Suppressor macrophage treated with lipopolysaccharide for 1 hour (primary cell): ENCODE measurements around the gene PPP2R5B.

Experiments
- DNase-seq, 3 donors: peaks; one replicate each; pipeline ENCODE4 v3.0.0-alpha.2; 2020 to 2022

Gene PPP2R5B

DNA sequence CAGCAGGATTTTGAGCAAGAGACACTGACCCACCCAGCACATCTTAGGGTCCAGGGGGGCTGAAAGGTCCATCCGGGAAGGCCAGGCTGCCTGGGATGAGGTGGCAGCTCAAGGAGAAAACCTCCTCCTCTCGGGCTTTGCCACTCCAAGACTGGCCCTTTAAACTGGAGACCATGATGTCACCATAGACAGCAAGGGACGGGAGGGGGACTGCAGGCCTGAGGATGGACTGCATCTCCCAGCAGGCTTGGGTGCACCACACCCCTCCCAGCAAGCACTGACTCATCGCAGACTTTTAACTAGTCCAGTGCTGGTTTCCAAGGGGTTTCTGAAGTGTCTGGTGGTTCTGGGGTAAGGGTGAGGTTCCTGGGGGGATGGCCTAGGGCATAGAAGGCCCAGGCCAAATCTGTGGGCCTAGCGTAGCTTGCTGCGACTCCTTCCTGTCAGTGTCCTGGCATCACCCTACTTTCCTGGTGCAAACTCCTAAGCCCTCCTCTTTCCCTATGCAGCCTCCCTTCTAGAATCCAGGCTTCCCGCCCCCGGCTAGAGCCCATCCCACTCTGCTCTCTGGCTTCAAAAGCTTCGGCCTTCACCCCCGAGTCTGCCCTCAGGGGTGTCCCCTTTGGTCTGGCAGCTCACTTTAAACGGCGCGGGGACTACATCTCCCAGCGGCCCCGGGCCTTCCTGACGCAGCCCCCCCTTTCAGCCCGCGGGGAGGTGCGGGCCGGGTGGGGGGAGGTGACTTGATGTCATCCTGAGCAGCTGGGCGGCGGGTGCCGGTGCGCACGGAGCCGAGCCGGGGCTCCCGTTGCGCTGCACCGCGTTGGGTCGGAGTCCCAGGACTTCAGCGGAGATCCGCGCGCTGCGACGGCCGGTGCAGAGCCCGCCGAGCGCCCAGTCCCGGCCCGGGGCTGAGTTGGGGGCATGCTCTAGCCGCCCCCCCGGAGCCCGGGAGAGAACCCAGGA, at the start of gene PPP2R5B:
PPP2R5B (plus strand) TSS at position 746 of the 966 bp plus-strand sequence. CDS start 1,046 bp downstream, outside the sequence.
- peak; percentile 95 to 96 (median 95) for DNase-seq

DNA sequence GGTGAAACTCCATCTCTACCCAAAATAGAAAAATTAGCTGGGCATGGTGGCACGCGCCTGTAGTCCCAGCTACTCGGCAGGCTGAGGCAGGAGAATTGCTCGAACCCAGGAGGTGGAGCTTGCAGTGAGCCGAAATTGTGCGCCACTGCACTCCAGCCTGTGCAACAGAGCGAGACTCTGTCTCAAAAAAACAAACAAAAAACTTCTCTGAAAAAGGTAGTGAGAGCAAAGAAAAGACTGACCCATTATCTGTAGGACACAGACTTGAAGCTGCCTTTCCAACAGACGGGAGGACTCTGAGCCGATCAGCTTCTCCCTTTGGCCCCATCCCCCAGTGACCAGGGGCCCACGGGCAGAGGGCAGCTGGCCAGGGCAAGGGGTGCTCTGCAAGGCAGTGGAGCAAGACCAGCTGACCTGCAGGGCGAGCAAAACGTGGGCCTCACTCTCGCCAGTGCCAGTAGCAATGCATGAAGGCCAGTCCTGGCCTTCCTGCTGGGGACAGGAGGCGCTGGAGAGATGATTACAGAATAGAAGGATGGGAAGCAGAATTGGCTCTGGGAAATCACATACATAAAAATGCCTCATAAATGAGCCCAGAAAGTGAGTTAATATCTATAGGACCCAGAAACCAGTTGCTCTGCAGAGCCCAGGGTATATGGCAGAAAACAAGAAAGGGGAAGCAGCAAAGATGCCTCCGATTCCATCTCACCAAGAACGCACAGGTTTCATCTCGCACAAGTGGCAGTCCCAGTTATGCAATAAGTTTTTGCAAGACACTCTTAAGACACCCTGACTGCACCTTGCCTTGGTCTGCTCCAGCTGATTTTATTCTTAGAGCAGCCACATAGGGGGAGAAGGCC, 48.9 kb upstream of the PPP2R5B start:
- no peak for DNase-seq

DNA sequence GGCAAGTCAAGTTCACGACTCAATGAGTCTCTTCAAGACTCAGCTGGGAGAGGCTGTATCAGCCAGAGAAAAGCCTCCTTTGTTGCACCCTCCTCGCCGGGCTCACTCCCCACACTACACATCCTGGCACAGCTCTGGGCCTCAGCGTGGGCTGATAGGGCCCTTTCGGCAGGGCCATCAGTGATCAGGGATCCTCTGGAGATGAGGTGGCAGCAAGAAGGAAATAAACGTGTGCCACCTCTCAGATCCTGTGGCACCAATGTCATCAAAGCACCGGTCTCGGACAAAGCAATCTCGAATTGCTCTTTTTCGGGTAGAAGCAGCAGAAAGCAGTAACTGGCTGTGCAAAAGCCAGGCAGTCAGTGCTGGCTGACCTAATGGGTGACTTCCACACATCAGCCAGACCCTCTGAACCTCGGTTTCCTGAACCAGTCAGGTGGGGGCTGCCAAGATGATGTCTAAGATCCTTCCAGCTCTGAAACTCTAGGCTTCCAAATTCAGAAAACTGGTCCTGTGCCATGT, 48.2 kb upstream of the PPP2R5B start:
- DNase-seq: no peak

DNA sequence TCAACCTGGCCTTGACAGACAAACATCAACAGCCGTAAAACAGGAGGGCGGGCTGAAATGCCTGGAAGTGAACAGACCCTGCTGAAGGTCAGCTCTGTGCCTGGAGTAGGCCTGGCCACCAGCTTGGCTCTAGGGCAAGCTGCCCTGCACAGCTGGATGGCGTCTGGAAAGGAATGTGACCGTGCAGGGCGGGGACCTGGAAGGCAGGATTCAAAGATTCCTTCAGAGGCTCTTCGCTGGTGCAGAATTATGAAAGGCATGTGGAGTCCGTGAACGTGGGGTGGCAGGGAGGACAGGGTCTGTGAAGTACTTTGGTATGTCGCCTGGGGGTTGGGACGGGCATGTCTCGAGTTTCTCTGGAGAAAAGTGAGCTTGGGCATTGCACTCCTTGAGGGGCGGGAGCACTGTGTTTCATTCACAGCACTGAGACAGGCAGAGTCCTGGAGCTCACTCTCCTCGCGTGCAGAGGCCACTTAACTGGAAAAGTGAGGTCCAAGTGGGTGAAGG, 47.6 kb upstream of the PPP2R5B start:
- no peak for DNase-seq

DNA sequence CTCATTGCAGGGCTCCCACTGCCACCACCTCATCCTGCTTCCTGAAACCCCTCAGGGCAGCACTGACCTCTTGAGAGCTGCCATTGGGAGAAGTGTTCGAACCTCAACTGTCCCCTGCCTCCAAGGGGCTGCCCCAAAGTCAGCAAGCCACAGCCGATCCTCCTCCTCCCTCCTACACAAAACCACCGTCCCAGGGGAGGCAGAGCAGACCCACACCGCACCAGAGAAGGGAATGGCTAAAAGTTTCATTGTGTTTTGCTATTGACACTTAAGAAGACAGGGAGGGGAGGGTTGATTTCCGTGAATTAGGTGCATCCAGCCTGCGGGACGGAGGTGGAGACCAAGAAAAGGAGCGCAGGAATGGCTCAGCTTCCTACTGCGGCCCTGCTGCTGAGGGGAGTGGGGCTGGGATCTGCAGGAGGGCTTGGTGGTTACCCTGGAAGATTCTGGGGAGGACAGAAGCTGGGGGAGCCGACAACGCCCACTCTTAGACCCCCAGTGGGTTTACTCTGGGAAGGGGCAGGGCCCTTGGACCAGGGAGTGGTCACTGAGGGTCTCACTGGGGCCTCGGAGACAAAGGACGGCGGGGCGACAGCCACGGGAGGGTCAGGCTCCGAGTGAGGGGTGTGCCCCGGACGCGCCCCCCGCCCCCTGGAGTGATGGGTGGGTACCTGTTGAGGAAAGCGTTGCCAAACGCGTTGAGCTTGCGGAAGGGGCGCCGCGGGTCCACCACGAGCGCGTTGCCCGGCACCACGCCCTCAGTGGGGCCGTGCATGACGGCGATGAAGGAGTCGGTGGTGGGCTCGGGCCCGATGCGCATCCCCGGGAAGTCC, 46.9 kb upstream of the PPP2R5B start:
- DNase-seq: peak; percentile 67 to 75 (median 74)

DNA sequence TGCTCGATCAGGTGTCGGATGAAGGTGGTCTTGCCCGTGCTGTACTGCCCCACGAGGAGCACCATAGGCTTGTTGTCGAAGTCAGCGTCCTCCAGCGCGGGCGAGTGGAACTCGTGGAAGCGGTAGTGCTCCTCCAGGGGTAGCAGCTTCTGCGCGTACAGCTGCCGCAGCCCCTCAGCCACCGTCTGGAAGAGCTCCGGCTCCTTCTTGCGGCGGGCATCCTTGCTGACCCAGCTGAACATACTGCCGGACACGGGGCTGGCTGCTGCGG, 46.3 kb upstream of the PPP2R5B start:
- no peak for DNase-seq

DNA sequence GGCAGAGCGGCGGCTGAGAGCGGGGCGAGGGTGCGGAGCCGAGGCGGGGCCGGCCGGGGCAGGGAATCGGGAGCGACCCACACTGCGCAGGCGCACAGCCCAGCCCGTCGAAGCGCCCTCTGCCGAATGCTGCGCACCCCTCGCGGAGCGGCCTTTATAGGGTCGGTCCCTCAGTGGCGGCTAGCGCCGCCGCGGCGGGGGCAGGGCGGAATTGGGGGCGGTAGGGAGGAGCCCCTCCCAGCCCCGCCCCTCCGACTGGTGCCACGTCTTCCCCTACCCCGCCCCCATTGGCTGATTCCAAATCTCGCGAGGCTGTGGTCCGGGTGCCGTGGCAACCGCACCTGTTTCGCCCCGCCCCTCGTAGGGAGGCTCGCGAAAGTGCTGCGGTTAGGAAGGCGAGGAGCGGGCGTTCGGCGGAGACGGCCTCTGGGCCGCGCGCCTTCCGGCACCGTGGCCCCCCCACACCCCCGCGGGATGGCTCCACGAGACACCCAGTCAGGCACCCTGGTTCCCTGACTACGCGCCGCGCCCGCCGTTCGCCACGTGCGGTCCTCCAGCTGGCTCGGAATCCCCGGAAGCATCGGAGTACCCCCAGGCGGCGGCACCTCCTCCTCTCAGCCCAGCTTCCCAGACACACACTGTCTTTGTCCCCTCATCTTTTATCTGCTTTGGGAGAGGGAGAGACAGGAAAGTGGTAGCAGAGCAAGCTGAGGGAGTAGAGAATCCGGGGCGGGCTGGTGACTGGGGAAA, 45.8 kb upstream of the PPP2R5B start, which contains the start of gene EHD1:
EHD1 (minus strand) TSS at position 128 of the 750 bp plus-strand sequence. CDS start 157 bp downstream, outside the sequence.
- peak; percentile 99 to 100 (median 100) for DNase-seq

DNA sequence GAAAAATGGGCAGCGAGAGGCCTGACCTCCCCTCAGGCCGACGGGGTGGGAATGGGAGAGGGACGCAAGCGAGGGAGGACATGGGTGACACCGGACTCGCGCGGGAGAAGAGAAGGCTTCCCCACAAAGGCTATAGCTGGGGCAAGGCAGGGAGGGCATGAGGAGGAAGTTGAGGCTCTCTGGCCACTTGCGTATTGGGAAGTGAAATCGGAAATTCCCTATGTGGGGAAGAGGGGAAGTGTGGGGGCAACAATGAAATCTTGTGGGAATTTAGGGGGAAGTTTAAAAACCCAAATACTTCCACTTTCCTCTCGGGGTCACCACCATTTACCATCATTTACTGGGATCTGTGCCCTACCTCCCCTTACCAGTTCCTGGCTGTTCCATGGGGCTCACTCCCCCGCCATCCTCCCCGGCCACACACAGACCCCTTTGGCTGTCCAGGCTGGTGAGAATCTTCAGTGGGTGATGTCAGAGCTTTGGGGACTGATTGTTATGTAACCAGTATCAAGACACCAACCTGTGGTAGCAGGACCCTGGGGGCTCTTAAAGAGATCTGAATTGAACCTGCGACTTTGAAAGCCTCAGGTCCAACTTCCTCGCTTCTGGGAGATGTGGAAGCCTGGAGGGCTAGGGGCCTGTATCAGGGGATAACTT, 45.1 kb upstream of the PPP2R5B start:
- peak; percentile 93 to 98 (median 97) for DNase-seq

DNA sequence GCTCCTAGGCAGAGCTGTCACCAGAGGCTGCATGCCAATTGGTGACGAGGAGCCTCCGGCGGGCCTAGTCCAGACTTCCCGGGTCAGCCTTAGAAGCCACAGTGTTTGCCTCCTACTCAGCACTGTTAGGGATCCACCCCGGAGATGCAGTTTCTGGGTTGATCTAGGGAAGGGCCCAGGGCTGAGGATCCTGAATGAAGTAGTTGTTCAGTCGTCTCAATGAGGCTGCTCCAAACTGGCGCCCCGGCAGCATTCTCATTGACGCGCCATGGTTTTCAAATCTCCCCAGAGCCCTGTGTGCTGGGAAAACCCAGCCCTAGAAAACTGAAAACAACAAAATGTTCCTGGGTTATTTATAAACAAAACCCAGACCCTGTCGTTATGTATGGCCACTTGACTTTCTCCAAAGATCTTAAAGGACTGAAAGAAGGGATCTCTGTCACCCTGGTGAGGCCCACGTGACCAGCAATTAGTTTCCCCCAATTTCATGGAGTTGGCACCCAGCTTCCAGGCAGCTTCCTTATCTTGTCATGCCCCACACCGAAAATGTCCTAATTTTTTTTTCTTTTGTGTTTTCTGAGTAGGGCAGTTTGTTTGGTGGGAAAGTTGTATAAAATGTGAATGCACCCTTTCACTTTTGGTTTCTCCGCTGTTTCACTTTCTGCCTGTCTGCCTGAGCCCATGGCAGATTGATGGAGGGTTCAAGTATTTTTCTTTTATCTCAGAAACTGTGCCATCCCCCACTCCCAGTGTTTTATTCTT, 44.1 kb upstream of the PPP2R5B start:
- peak; percentile 60 to 88 (median 67) for DNase-seq

DNA sequence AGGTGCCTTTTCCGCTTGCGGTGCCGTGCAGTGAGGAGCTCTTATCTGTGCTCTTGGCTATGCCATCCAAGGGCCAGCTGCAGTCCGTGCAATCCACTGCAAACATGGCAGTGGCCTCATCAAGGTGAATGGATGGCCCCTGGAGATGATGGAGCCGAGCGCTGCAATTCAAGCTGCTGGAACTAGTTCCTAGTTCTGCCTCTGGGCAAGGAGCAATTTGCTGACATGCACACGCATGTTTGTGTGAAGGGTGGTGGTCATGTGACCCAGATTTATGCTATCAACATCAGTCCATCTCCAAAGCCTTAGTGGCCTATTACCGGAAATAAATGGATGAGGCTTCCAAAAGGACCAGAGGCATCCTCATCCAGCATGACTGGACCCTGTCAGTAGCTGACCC, 43.0 kb upstream of the PPP2R5B start:
- DNase-seq: no peak

DNA sequence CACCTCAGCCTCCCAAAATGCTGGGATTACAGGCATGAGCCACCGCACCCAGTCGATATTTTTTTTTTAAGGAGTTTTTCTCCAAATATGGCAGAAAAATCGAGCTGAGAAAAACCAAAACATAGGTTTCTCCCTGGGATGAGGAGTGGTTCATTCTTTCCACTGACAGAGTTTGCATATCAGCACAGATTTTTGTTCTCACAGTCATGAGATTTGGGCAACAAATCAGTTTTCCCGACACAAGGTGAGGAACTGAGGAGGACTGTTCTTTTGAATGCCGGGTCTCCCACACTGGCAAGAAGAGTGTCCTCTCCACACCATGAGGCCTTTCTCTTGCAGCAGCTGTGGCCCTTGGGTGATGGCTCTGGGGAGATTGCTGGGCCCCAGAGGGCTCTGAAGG, 42.2 kb upstream of the PPP2R5B start:
- no peak for DNase-seq

DNA sequence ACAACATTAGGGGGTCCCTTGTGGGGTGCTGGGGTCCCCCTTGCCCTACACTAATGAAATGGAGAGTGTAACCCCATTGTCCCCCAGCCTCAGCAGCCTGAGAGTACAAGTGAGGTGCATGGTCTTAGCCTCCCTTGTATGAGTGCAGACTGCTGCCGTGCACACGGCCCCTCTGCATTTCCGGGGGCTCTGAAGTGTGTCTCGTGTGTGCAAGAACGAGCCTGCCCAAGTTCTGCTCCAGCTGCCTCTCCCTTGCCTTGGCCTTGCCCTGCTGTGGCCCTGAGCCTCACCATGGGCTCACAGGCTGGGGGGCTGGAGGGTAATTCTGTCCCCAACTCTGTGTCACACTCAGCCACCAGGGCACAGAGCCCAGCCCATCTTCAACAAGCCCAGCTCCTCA, 40.9 kb upstream of the PPP2R5B start:
- no peak for DNase-seq

DNA sequence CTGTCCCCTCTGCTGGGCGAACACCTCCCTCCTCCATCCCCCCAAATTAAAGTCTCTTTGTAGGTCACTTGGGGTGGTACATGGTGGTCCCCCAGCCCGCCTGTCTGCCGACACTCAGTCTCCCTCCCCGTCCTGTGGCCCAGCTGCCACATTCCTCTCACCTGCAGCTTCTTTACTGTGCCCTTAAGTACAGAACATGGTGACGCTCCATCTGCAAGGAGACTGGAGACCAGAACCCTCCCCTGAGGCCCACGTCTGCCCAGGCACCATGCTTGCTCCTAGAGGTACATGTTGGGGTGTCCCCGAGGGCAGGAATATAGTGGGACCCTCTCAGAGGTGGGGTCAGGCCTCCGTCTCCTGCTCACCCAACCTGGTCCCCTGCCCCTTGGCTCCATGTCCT, 40.5 kb upstream of the PPP2R5B start:
- no peak for DNase-seq

DNA sequence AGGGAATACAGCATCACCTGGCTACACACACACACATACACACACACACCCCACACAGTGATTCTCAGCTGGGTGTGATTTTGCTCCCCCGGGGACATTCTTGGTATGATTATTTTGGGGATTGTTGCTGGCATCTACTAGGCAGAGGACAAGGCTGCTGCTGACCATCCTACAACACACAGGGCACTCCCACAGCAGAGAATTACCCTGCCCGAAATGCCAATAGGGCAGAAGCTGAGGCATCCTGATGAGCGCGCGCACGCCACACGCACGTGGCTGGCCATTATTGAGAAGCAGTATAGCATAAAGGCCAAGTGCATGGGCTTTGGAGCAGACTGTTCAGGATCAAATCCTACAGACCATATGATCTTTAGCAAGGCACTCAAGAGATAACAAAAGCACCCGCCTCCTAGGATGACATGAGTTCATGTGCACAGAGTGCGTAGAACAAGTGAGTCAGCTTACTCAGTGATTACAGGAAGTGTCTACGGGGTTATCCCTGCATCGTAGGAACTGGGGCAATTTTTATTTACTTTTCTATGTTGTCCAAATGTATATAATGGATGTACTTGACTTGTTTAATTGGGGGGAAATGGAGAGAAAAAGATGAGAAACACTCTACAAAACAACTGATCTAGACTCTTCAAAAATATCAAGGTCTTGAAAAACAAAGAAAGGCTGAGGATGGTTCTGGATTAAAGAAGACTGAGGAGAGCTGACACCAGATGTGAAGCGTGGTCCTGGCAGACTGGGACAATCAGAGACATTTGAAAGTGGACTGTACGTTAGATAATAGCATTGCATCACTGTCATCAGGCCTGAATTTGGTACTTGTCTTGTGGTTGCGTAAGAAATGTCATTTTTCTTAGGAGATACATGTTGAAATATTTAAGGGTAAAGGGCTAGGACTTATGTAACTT, 38.9 kb upstream of the PPP2R5B start:
- peak; percentile 88 to 97 (median 95) for DNase-seq

DNA sequence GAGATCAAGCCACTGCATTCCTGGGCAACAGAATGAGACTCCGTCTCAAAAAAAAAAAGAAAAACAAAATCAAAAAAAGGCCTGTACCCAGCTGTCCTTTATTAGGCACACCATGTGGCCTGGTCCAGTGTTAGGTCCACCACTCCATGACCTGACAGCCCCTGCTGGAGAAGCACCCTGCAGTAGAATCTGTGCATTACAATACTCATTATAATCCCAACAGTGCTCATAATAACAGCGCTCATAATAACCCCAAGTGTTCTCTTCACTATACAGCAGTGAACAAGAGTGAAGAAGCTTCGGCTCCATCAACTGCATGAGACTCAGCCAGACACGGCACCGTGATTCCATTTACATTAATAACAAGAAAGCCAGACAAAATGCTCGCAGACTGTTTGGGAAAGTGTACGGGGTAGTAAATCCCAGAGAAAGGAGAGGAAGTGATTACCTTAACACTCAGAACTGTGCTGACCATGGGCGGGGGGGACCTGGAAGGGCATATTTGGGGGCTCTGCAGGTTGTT, 37.2 kb upstream of the PPP2R5B start:
- no peak for DNase-seq

DNA sequence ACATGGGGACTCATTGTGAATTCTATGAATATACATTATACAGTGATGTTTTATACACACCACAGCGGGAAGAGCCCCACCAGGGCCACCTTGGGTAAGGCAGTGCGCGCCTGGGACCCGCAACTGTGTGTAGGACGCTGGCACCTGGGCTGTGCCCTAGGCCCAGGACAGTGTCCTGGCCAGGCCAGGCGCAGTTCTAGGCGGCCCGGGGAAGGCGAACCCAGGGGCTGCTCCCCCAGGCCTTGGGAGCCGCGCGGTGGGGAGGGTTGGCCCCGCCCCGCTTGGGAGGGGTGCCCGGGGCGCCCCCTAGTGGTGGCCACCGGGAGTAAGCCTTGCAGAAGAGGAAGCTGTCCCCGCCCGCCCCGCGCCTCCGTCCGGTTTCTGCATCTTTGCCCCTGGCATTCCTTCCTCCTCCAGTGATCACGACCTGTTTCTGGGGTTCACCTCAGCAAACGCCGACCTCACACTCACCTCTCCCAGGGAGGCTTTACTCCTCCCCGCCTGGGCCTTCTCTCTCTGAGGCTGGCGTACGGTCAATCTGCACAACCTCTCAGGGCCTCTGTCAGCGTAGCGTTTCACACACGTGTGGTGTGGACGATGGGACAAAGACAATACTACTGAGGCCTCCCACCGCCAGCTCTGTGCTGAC, 36.6 kb upstream of the PPP2R5B start:
- peak; percentile 82 to 95 (median 88) for DNase-seq

DNA sequence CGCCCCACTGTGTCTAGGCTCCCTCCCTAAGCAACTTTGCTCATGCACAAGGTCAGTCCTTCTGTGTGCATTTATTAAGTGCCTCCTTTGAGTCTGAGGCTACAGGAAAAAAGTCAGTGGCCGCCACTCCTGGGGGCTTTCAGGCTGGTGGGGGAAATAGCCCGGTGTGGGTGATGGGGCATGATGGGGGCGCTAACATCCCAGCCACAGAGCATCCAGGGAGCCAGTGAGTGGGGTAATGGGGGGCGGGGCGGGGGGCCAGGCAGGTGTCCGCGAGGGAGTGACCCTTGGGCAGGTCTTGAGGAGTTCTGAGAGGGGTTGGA, 36.1 kb upstream of the PPP2R5B start:
- no peak for DNase-seq
